Endodermal cell (in vitro differentiated cells): ENCODE results near the gene TNFSF8. TPM values are rescaled to one million over a fixed set of nuclear protein-coding genes. Genes with fewer than 3 reads are reported as not detected.

Source experiments
- DNase-seq: peaks from one replicate; pipeline ENCODE4 v3.0.0-alpha.2; 2017
- H3K27ac ChIP-seq: 2 replicates; pipeline ENCODE4 v1.5.1; 2013; ENCODE audit warnings: mild to moderate bottlenecking, low read depth, low read length, moderate library complexity
- H3K27me3 ChIP-seq: 2 replicates; pipeline ENCODE4 v1.6.1; 2013; ENCODE audit warnings: mild to moderate bottlenecking, low read length, moderate library complexity; ENCODE audit not compliant: insufficient read depth, control insufficient read depth, poor library complexity, severe bottlenecking
- H3K36me3 ChIP-seq: 2 replicates; pipeline ENCODE4 v1.7.0; 2013; ENCODE audit warnings: mild to moderate bottlenecking, low read length, moderate library complexity; ENCODE audit not compliant: control insufficient read depth, insufficient read depth
- H3K4me1 ChIP-seq: one replicate; pipeline ENCODE4 v1.7.0; 2013; ENCODE audit warnings: low read length; ENCODE audit not compliant: control insufficient read depth, insufficient read depth
- H3K4me3 ChIP-seq: 2 replicates; pipeline ENCODE4 v1.5.1; 2013; ENCODE audit warnings: mild to moderate bottlenecking, low read length, moderate library complexity
- H3K9ac ChIP-seq: 2 replicates; pipeline ENCODE4 v1.6.1; 2013; ENCODE audit warnings: mild to moderate bottlenecking, low read length, moderate library complexity; ENCODE audit not compliant: poor library complexity, severe bottlenecking; ENCODE audit errors: extremely low read depth
- H3K9me3 ChIP-seq: 2 replicates; pipeline ENCODE4 v1.6.1; 2013; ENCODE audit warnings: mild to moderate bottlenecking, low read length, moderate library complexity; ENCODE audit not compliant: control insufficient read depth
- H3K27ac Mint-ChIP-seq: 2 replicates; pipeline ENCODE4 v1.8.0; 2020; ENCODE audit warnings: mixed read lengths
- H3K27me3 Mint-ChIP-seq: 2 replicates; pipeline ENCODE4 v1.8.0; 2021; ENCODE audit warnings: mild to moderate bottlenecking, mixed read lengths; ENCODE audit not compliant: insufficient read depth
- H3K36me3 Mint-ChIP-seq: 2 replicates; pipeline ENCODE4 v1.8.0; 2020; ENCODE audit warnings: low read depth, mixed read lengths
- H3K4me1 Mint-ChIP-seq: 2 replicates; pipeline ENCODE4 v1.8.0; 2020; ENCODE audit warnings: mixed read lengths
- H3K4me3 Mint-ChIP-seq: 2 replicates; pipeline ENCODE4 v1.8.0; 2020; ENCODE audit warnings: mild to moderate bottlenecking, moderate library complexity, mixed read lengths
- H3K9me3 Mint-ChIP-seq: 2 replicates; pipeline ENCODE4 v1.8.0; 2020; ENCODE audit warnings: mild to moderate bottlenecking, mixed read lengths
- CTCF ChIP-seq: fragments of 200-600 bp; sonication (generic); conservative IDR thresholded peaks from 2 replicates; pipeline ENCODE4 v1.5.0; 2021; ENCODE audit warnings: antibody characterized with exemption, mild to moderate bottlenecking
- WGBS, 2 experiments: methylation state at CpG; one replicate each; pipeline versions ENCODE4 v1.1.5 to v1.1.7; 2013; ENCODE audit warnings: missing lambda C conversion rate in 2 of 2, mixed read lengths in 1 of 2; ENCODE audit not compliant: insufficient coverage in 1 of 2, insufficient read length in 1 of 2; 5-methylcytosine and 5-hydroxymethylcytosine counted together
- total RNA-seq, 2 donors: library from RNA; stranded (reverse); fragmentation: NEBNext Ultra II Directional in 1 of 2; extraction: Animal tissue kit (Norgen Biotek cat#: 25700) in 1 of 2; gene quantifications; 2 replicates in 1 of 2; 3 replicates in 1 of 2; pipeline ENCODE4 v1.2.1, GENCODE V29; 2021

TNFSF8 gene
- total RNA-seq, 2 donors from 2014 or later = not detected

GRCh38 chr9:114909661-114910060, 20.7 kb downstream of the TNFSF8 start:
- Histone ChIP-seq H3K27ac (no peak overlapping the region), H3K9me3 (no peaks in the 10 kb centered on the region), H3K4me3 (no peak overlapping the region), H3K4me1 (peaks cover 27% of the 10 kb centered on the region), H3K9ac (no peak overlapping the region), H3K27me3 (no peaks in the 10 kb centered on the region), H3K36me3 (no peaks in the 10 kb centered on the region)
- Mint-ChIP-seq H3K36me3 (no peaks in the 10 kb centered on the region), H3K27me3 (peaks cover 26% of the 10 kb centered on the region), H3K4me1 (peaks cover 44% of the 10 kb centered on the region), H3K4me3 (no peak overlapping the region), H3K27ac (no peak overlapping the region), H3K9me3 (no peaks in the 10 kb centered on the region)
- DNase-seq = no peak
- no peak for TF ChIP-seq CTCF
- WGBS, 2 experiments = 100% methylated on average over 1 of the region's 1 CpG; no CpG with 5 or more reads in 1 of the 2 experiments

GRCh38 chr9:114908805-114909448, 21.5 kb downstream of the TNFSF8 start:
- Histone ChIP-seq H3K27ac (no peak overlapping the region), H3K4me3 (no peak overlapping the region), H3K27me3 (no peaks in the 10 kb centered on the region), H3K9me3 (no peaks in the 10 kb centered on the region), H3K36me3 (no peaks in the 10 kb centered on the region), H3K4me1 (peaks cover 26% of the 10 kb centered on the region), H3K9ac (no peak overlapping the region)
- H3K9me3 Mint-ChIP-seq = no peaks in the 10 kb centered on the region
- no peak overlapping the region for H3K4me3 Mint-ChIP-seq
- peak overlapping the region; percentile 80 for H3K27ac Mint-ChIP-seq
- DNase-seq = peak; percentile 47
- WGBS, 2 experiments = 84 to 89% methylated on average over 4 to 6 of the region's 6 CpGs
- peaks cover 22% of the 10 kb centered on the region for H3K27me3 Mint-ChIP-seq
- peak; percentile 16 for TF ChIP-seq CTCF
- peaks cover 43% of the 10 kb centered on the region for H3K4me1 Mint-ChIP-seq
- H3K36me3 Mint-ChIP-seq = no peaks in the 10 kb centered on the region

- H3K36me3 ChIP-seq = no peaks in the 10 kb centered on the region
- H3K9me3 ChIP-seq = no peaks in the 10 kb centered on the region
- 33 to 61% methylated on average over 2 to 3 of the region's 3 CpGs for WGBS, 2 experiments
- no peak overlapping the region for H3K9ac ChIP-seq
- H3K36me3 Mint-ChIP-seq = no peaks in the 10 kb centered on the region
- H3K4me3 ChIP-seq = peak overlapping the region; percentile 56
- H3K4me1 Mint-ChIP-seq = peaks cover 43% of the 10 kb centered on the region
- DNase-seq = peak; percentile 72
- H3K27ac ChIP-seq = no peak overlapping the region
- H3K27ac Mint-ChIP-seq = peak overlapping the region; percentile 80
- peaks cover 26% of the 10 kb centered on the region for H3K4me1 ChIP-seq
- no peaks in the 10 kb centered on the region for H3K27me3 ChIP-seq
- no peaks in the 10 kb centered on the region for H3K9me3 Mint-ChIP-seq
- H3K27me3 Mint-ChIP-seq = peaks cover 18% of the 10 kb centered on the region
- H3K4me3 Mint-ChIP-seq = no peak overlapping the region
- no peak for TF ChIP-seq CTCF
Observed at GRCh38 chr9:114908104-114908622, 22.2 kb downstream of the TNFSF8 start.
